Liver (tissue), 9 donors: Measurements from ENCODE around the gene PRSS56. TPM values are rescaled to one million over a fixed set of nuclear protein-coding genes. Genes with fewer than 3 reads are reported as not detected.

Experiments
- DNase-seq: peaks from one replicate; pipeline ENCODE4 v3.0.0-alpha.2; 2017; ENCODE audit warnings: low spot score
- H3K27ac ChIP-seq, 2 donors: one replicate each; pipeline ENCODE4 v1.7.0; 2013; ENCODE audit warnings: inconsistent platforms in 2 of 2, low read length in 2 of 2, control low read depth in 1 of 2, low read depth in 1 of 2, mild to moderate bottlenecking in 1 of 2
- H3K27me3 ChIP-seq, 4 donors: one replicate each; pipeline versions ENCODE4 v1.6.1 to v1.7.0; 2013; ENCODE audit warnings: low read length in 3 of 4, inconsistent platforms in 1 of 4, mild to moderate bottlenecking in 1 of 4, moderate library complexity in 1 of 4; ENCODE audit not compliant: control insufficient read depth in 4 of 4, insufficient read depth in 4 of 4
- H3K36me3 ChIP-seq, 4 donors: one replicate each; pipeline versions ENCODE4 v1.6.1 to v1.7.0; 2013; ENCODE audit warnings: low read length in 3 of 4, mild to moderate bottlenecking in 3 of 4, low read depth in 1 of 4, moderate library complexity in 1 of 4; ENCODE audit not compliant: control insufficient read depth in 4 of 4, insufficient read depth in 3 of 4
- H3K4me1 ChIP-seq, 4 donors: one replicate each; pipeline versions ENCODE4 v1.6.1 to v1.7.0; 2013; ENCODE audit warnings: low read length in 3 of 4, mild to moderate bottlenecking in 3 of 4, moderate library complexity in 1 of 4; ENCODE audit not compliant: control insufficient read depth in 4 of 4, insufficient read depth in 4 of 4
- H3K4me3 ChIP-seq, 3 donors: one replicate each; pipeline versions ENCODE4 v1.6.1 to v1.7.0; 2013; ENCODE audit warnings: low read length in 3 of 3, control low read depth in 1 of 3, low read depth in 1 of 3, mild to moderate bottlenecking in 1 of 3
- H3K9ac ChIP-seq, 2 donors: one replicate each; pipeline ENCODE4 v1.7.0; 2013; ENCODE audit warnings: low read length in 2 of 2, mild to moderate bottlenecking in 2 of 2, moderate library complexity in 2 of 2, control low read depth in 1 of 2, low read depth in 1 of 2
- H3K9me3 ChIP-seq, 4 donors: one replicate each; pipeline versions ENCODE4 v1.6.1 to v1.7.0; 2013; ENCODE audit warnings: low read length in 3 of 4; ENCODE audit not compliant: control insufficient read depth in 4 of 4
- EGR1 ChIP-seq, 2 donors: IDR thresholded peaks; 2 replicates each; pipeline ENCODE4 v1.6.1; 2016 to 2018; ENCODE audit warnings: antibody characterized with exemption in 2 of 2, low read depth in 2 of 2
- FOXA1 ChIP-seq: IDR thresholded peaks from 2 replicates; pipeline ENCODE4 v1.6.1; 2016; ENCODE audit warnings: antibody characterized with exemption
- FOXA2 ChIP-seq: IDR thresholded peaks from 2 replicates; pipeline ENCODE4 v1.6.1; 2016; ENCODE audit warnings: antibody characterized with exemption
- GABPA ChIP-seq, 2 donors: IDR thresholded peaks in 1 of 2; conservative IDR thresholded peaks in 1 of 2; 2 replicates each; pipeline ENCODE4 v1.6.1; 2016; ENCODE audit warnings: antibody characterized with exemption in 2 of 2, mild to moderate bottlenecking in 1 of 2, moderate library complexity in 1 of 2
- HNF4A ChIP-seq, 2 donors: conservative IDR thresholded peaks; 2 replicates each; pipeline ENCODE4 v1.6.1; 2016; ENCODE audit warnings: antibody characterized with exemption in 2 of 2, mild to moderate bottlenecking in 2 of 2
- HNF4G ChIP-seq: IDR thresholded peaks from 2 replicates; pipeline ENCODE4 v1.6.1; 2016; ENCODE audit warnings: antibody characterized with exemption
- JUND ChIP-seq, 2 donors: IDR thresholded peaks; 2 replicates each; pipeline ENCODE4 v1.6.1; 2016; ENCODE audit warnings: antibody characterized with exemption in 2 of 2
- MAX ChIP-seq: IDR thresholded peaks from 2 replicates; pipeline ENCODE4 v1.6.1; 2016; ENCODE audit warnings: antibody characterized with exemption
- NR2F2 ChIP-seq: IDR thresholded peaks from 2 replicates; pipeline ENCODE4 v1.6.1; 2016; ENCODE audit warnings: antibody characterized with exemption
- RAD21 ChIP-seq, 2 donors: IDR thresholded peaks; 2 replicates each; pipeline ENCODE4 v1.6.1; 2016; ENCODE audit warnings: antibody characterized with exemption in 2 of 2, mild to moderate bottlenecking in 2 of 2
- REST ChIP-seq: IDR thresholded peaks from 2 replicates; pipeline ENCODE4 v1.6.1; 2016; ENCODE audit warnings: antibody characterized with exemption, mild to moderate bottlenecking
- RXRA ChIP-seq, 2 donors: IDR thresholded peaks; 2 replicates each; pipeline ENCODE4 v1.6.1; 2017 to 2018; ENCODE audit warnings: antibody characterized with exemption in 2 of 2, mild to moderate bottlenecking in 1 of 2
- SP1 ChIP-seq: IDR thresholded peaks from 2 replicates; pipeline ENCODE4 v1.6.1; 2018; ENCODE audit warnings: antibody characterized with exemption, mild to moderate bottlenecking
- TAF1 ChIP-seq: conservative IDR thresholded peaks from 2 replicates; pipeline ENCODE4 v1.6.1; 2016; ENCODE audit warnings: antibody characterized with exemption, mild to moderate bottlenecking
- YY1 ChIP-seq: IDR thresholded peaks from 2 replicates; pipeline ENCODE4 v1.6.1; 2016; ENCODE audit warnings: antibody characterized with exemption, mild to moderate bottlenecking
- ZBTB33 ChIP-seq: IDR thresholded peaks from 2 replicates; pipeline ENCODE4 v1.6.1; 2016; ENCODE audit warnings: antibody characterized with exemption
- WGBS: extraction: QIAGEN DNeasy Blood & Tissue Kit; methylation state at CpG from one replicate; pipeline ENCODE4 v1.1.7; 2013; 5-methylcytosine and 5-hydroxymethylcytosine counted together
- polyA plus RNA-seq, 2 donors: library from polyadenylated mRNA; stranded (reverse) in 1 of 2; unstranded in 1 of 2; fragments of 200-250 nt in 1 of 2; fragments of >200 nt in 1 of 2; fragmentation: Nextera tagmentation in 1 of 2; extraction: Ambion mirVana in 1 of 2; gene quantifications; one replicate each; pipeline versions ENCODE4 v1.2.1 to v1.2.3, GENCODE V29; 2013 to 2015
- total RNA-seq, 2 donors: library from RNA; depleted of rRNA; stranded (reverse); fragments of >200 nt; gene quantifications; one replicate each; pipeline ENCODE4 v1.2.3, GENCODE V29; 2014
- TF ChIP-seq, protein P1 (sequence below): IDR thresholded peaks from 2 replicates; pipeline ENCODE4 v1.6.1; 2016; ENCODE audit warnings: antibody characterized with exemption
- TF ChIP-seq, protein P2 (sequence below): fragments of 150-350 bp; IDR thresholded peaks from 2 replicates; pipeline ENCODE4 v1.5.1; 2017; ENCODE audit warnings: improper control_type of control experiment, low read depth, low read length; ENCODE audit not compliant: missing input control
- donor health status: healthy.
- donor health status: healthy.
- donor health status: healthy.
- donor health status: healthy.
- donor health status: healthy.

PRSS56 gene
- total and polyA plus RNA-seq, 4 donors, result 0.02 TPM; not detected in 3

GRCh38 chr2:232549655-232550353, 29.6 kb downstream of the PRSS56 start:
- peak overlapping the region; percentile 95 to 99 for H3K27ac ChIP-seq
- H3K9me3 ChIP-seq, result no peaks in the 10 kb centered on the region
- peak overlapping the region; percentile 92 to 94 for H3K9ac ChIP-seq
- 37% methylated on average over 21 of the region's 21 CpGs for WGBS
- peaks cover 0 to 10% (median 0%) of the 10 kb centered on the region in 4 donors for H3K36me3 ChIP-seq
- peak overlapping the region; percentile 83 to 94 (median 87) for H3K4me3 ChIP-seq
- H3K27me3 ChIP-seq, result no peaks in the 10 kb centered on the region
- TF ChIP-seq, protein P1, sequence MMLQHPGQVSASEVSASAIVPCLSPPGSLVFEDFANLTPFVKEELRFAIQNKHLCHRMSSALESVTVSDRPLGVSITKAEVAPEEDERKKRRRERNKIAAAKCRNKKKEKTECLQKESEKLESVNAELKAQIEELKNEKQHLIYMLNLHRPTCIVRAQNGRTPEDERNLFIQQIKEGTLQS, result no peak
- TF ChIP-seq FOXA1 (no peak), HNF4A (conservative IDR thresholded peaks at IDR 0.05) (no peak), RXRA (IDR thresholded peaks at IDR 0.05) (no peak), GABPA (IDR thresholded peaks at IDR 0.05 in 1 of 2, conservative IDR thresholded peaks at IDR 0.05 in 1 of 2) (no peak), TAF1 (no peak), RAD21 (IDR thresholded peaks at IDR 0.05) (no peak), REST (no peak), FOXA2 (no peak), HNF4G (no peak), JUND (IDR thresholded peaks at IDR 0.05) (no peak), SP1 (no peak), EGR1 (IDR thresholded peaks at IDR 0.05; ENCODE audit: low read depth in 2 of 2) (no peak), NR2F2 (no peak), ZBTB33 (no peak), MAX (no peak), YY1 (no peak)
- TF ChIP-seq, protein P2, sequence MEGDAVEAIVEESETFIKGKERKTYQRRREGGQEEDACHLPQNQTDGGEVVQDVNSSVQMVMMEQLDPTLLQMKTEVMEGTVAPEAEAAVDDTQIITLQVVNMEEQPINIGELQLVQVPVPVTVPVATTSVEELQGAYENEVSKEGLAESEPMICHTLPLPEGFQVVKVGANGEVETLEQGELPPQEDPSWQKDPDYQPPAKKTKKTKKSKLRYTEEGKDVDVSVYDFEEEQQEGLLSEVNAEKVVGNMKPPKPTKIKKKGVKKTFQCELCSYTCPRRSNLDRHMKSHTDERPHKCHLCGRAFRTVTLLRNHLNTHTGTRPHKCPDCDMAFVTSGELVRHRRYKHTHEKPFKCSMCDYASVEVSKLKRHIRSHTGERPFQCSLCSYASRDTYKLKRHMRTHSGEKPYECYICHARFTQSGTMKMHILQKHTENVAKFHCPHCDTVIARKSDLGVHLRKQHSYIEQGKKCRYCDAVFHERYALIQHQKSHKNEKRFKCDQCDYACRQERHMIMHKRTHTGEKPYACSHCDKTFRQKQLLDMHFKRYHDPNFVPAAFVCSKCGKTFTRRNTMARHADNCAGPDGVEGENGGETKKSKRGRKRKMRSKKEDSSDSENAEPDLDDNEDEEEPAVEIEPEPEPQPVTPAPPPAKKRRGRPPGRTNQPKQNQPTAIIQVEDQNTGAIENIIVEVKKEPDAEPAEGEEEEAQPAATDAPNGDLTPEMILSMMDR, result no peak
- H3K4me1 ChIP-seq, result peaks cover 2 to 26% (median 14%) of the 10 kb centered on the region in 4 donors
- no peak for DNase-seq
